HEK293 (cell line): ENCODE measurements around the gene SYNGR1.

Experiments used
- CTCF ChIA-PET: fragments of 350-600 bp; formaldehyde crosslinking; extraction: SDS; loops from one replicate; lab custom pipeline; 2021; ENCODE audit warnings: antibody characterized with exemption; lab: Yijun Ruan, JAX
- POLR2A ChIA-PET: fragments of 300-600 bp; formaldehyde crosslinking; extraction: SDS; loops from one replicate; lab custom pipeline; 2020; ENCODE audit warnings: antibody characterized with exemption, inconsistent platforms; lab: Yijun Ruan, JAX
- H3K27ac ChIP-seq: fragments of 200-500 bp; sonication (Bioruptor generic); 2 replicates; pipeline ENCODE4 v1.5.1; 2014; ENCODE audit warnings: low read depth, low read length, control low read depth, inconsistent platforms; ENCODE audit errors: extremely low read depth
- H3K36me3 ChIP-seq, 2 experiments: fragments of 200-500 bp in 1 of 2; sonication (Bioruptor generic) in 1 of 2; 1 replicate in 1 of 2; 2 replicates in 1 of 2; pipeline ENCODE4 v1.5.1; 2014 to 2017; ENCODE audit warnings: inconsistent platforms in 2 of 2, low read length in 2 of 2; ENCODE audit not compliant: control insufficient read depth in 2 of 2, insufficient read depth in 1 of 2
- H3K4me1 ChIP-seq: fragments of 200-500 bp; sonication (Bioruptor generic); 2 replicates; pipeline ENCODE4 v1.5.1; 2014; ENCODE audit warnings: mild to moderate bottlenecking, low read length, inconsistent platforms; ENCODE audit not compliant: control insufficient read depth, insufficient read depth
- H3K4me3 ChIP-seq: 2 replicates; pipeline ENCODE4 v1.5.1; 2011; ENCODE audit warnings: low read depth, mild to moderate bottlenecking, control low read depth, low read length, moderate library complexity
- H3K9me3 ChIP-seq: fragments of 200-500 bp; sonication (Bioruptor generic); 2 replicates; pipeline ENCODE4 v1.5.1; 2014; ENCODE audit warnings: low read depth, low read length, inconsistent platforms; ENCODE audit not compliant: control insufficient read depth, insufficient read depth
- BCL11B ChIP-seq: fragments of 450-650 bp; formaldehyde crosslinking; IDR thresholded peaks from 2 replicates; pipeline ENCODE4 v1.5.1; 2016; ENCODE audit warnings: low read depth, missing biosample characterization, missing genetic modification characterization
- HIC1 ChIP-seq: fragments of 450-650 bp; formaldehyde crosslinking; IDR thresholded peaks from 2 replicates; pipeline ENCODE4 v1.5.1; 2016; ENCODE audit warnings: missing biosample characterization, missing genetic modification characterization
- MEIS1 ChIP-seq: sonication (generic); formaldehyde crosslinking; IDR thresholded peaks from 2 replicates; pipeline ENCODE4 v1.8.1; 2022; ENCODE audit warnings: missing genetic modification reagents, mild to moderate bottlenecking, borderline replicate concordance
- PBX3 ChIP-seq: sonication (generic); formaldehyde crosslinking; IDR thresholded peaks from 2 replicates; pipeline ENCODE4 v1.8.1; 2022; ENCODE audit warnings: mild to moderate bottlenecking, moderate library complexity, missing genetic modification reagents
- SP7 ChIP-seq: fragments of 450-650 bp; formaldehyde crosslinking; IDR thresholded peaks from 2 replicates; pipeline ENCODE4 v1.5.1; 2016; ENCODE audit warnings: missing biosample characterization, missing genetic modification characterization
- ZBTB1 ChIP-seq: fragments of 450-650 bp; formaldehyde crosslinking; IDR thresholded peaks from 2 replicates; pipeline ENCODE4 v1.5.1; 2016; ENCODE audit warnings: missing biosample characterization, missing genetic modification characterization
- ZBTB6 ChIP-seq: fragments of 450-650 bp; formaldehyde crosslinking; IDR thresholded peaks from 2 replicates; pipeline ENCODE4 v1.5.1; 2017; ENCODE audit warnings: missing biosample characterization, missing genetic modification characterization
- ZFHX2 ChIP-seq: fragments of 450-650 bp; formaldehyde crosslinking; conservative IDR thresholded peaks from 2 replicates; pipeline ENCODE4 v1.5.1; 2016; ENCODE audit warnings: missing biosample characterization, missing genetic modification characterization
- ZFP69B ChIP-seq: fragments of 450-650 bp; formaldehyde crosslinking; IDR thresholded peaks from 2 replicates; pipeline ENCODE4 v1.5.1; 2016; ENCODE audit warnings: missing biosample characterization, missing genetic modification characterization
- ZNF146 ChIP-seq: fragments of 450-650 bp; formaldehyde crosslinking; IDR thresholded peaks from 2 replicates; pipeline ENCODE4 v1.5.1; 2016; ENCODE audit warnings: missing biosample characterization, missing genetic modification characterization
- ZNF16 ChIP-seq: fragments of 450-650 bp; formaldehyde crosslinking; IDR thresholded peaks from 2 replicates; pipeline ENCODE4 v1.5.1; 2016; ENCODE audit warnings: low read depth, missing biosample characterization, missing genetic modification characterization
- ZNF211 ChIP-seq: fragments of 450-650 bp; formaldehyde crosslinking; IDR thresholded peaks from 2 replicates; pipeline ENCODE4 v1.5.1; 2016; ENCODE audit warnings: low read depth, missing biosample characterization, missing genetic modification characterization
- ZNF266 ChIP-seq: fragments of 450-650 bp; formaldehyde crosslinking; IDR thresholded peaks from 2 replicates; pipeline ENCODE4 v1.5.1; 2016; ENCODE audit warnings: missing biosample characterization, missing genetic modification characterization, low read depth
- ZNF426 ChIP-seq: fragments of 450-650 bp; formaldehyde crosslinking; IDR thresholded peaks from 2 replicates; pipeline ENCODE4 v1.5.1; 2017; ENCODE audit warnings: missing biosample characterization, missing genetic modification characterization, mild to moderate bottlenecking, inconsistent platforms, moderate library complexity
- ZNF488 ChIP-seq: fragments of 450-650 bp; formaldehyde crosslinking; IDR thresholded peaks from 2 replicates; pipeline ENCODE4 v1.5.1; 2016; ENCODE audit warnings: missing biosample characterization, missing genetic modification characterization
- ZNF510 ChIP-seq: fragments of 450-650 bp; formaldehyde crosslinking; IDR thresholded peaks from 2 replicates; pipeline ENCODE4 v1.5.1; 2018; ENCODE audit warnings: mild to moderate bottlenecking, missing genetic modification characterization, missing biosample characterization; ENCODE audit not compliant: insufficient replicate concordance
- ZNF513 ChIP-seq: fragments of 450-650 bp; IDR thresholded peaks from 2 replicates; pipeline ENCODE4 v1.5.1; 2018; ENCODE audit warnings: missing biosample characterization, missing genetic modification characterization
- ZNF585B ChIP-seq: fragments of 450-650 bp; formaldehyde crosslinking; IDR thresholded peaks from 2 replicates; pipeline ENCODE4 v1.5.1; 2016; ENCODE audit warnings: missing biosample characterization, missing genetic modification characterization
- ZNF677 ChIP-seq: fragments of 450-650 bp; IDR thresholded peaks from 2 replicates; pipeline ENCODE4 v1.5.0; 2018; ENCODE audit warnings: missing biosample characterization, mild to moderate bottlenecking, missing genetic modification characterization, moderate library complexity
- ZNF777 ChIP-seq: fragments of 450-650 bp; formaldehyde crosslinking; IDR thresholded peaks from 2 replicates; pipeline ENCODE4 v1.5.1; 2017; ENCODE audit warnings: missing biosample characterization, missing genetic modification characterization, borderline replicate concordance
- ZNF843 ChIP-seq: fragments of 450-650 bp; formaldehyde crosslinking; IDR thresholded peaks from 2 replicates; pipeline ENCODE4 v1.5.1; 2016; ENCODE audit warnings: missing biosample characterization, missing genetic modification characterization
- ZSCAN30 ChIP-seq: fragments of 450-650 bp; IDR thresholded peaks from 2 replicates; pipeline ENCODE4 v1.5.1; 2018; ENCODE audit warnings: missing biosample characterization, mild to moderate bottlenecking, missing genetic modification characterization, moderate library complexity

SYNGR1 gene

GRCh38 chr22:39318507-39319283 lies 31.1 kb upstream of the SYNGR1 start:
- POLR2A ChIA-PET: interaction anchor here (0.7 to 7.3 kb wide), 51 partner anchors 8 to 725 kb away, joined by 3 to 119 read pairs (median 6); partner anchors contain the start of genes ATF4, CBX7, MIEF1 and PDGFB
- Histone ChIP-seq H3K4me1 (0 out of 2 replicates have a peak, but pooled peaks cover 4% of the 10 kb centered on the region), H3K4me3 (peak overlapping the region; percentile 73), H3K9me3 (no peaks in the 10 kb centered on the region), H3K36me3 (peaks cover 25 to 54% of the 10 kb centered on the region in 2 experiments), H3K27ac (peak overlapping the region; percentile 99)
- no peak for TF ChIP-seq ZFHX2
- 0 out of 2 replicates have a peak, but pooled peaks have one; percentile 2 for TF ChIP-seq ZNF513
- 0 out of 2 replicates have a peak, but pooled peaks have one; percentile 0 for TF ChIP-seq ZBTB6 (tag by site-specific recombination)
- CTCF ChIA-PET: interaction anchor here (0.6 to 7.9 kb wide), 17 partner anchors 8 to 1248 kb away, joined by 3 to 98 read pairs (median 4); no protein-coding TSS in a partner anchor

GRCh38 chr22:39319284-39320022 lies 30.3 kb upstream of the SYNGR1 start, which contains the start of gene RPL3:
Gene RPL3 (minus strand): TSS chr22:39319623. CDS start chr22:39319597, 26 bp downstream.
- Histone ChIP-seq H3K4me3 (peak within 1 kb of the TSS; percentile 73), H3K27ac (peak within 1 kb of the TSS; percentile 99), H3K4me1 (0 out of 2 replicates have a peak, but pooled peaks cover 4% of the 10 kb centered on the region), H3K9me3 (no peaks in the 10 kb centered on the region), H3K36me3 (peaks cover 23 to 47% of the 10 kb centered on the region in 2 experiments)
- POLR2A ChIA-PET: interaction anchor here (0.6 to 7.3 kb wide), 72 partner anchors 9 to 725 kb away, joined by 3 to 119 read pairs (median 6); partner anchors contain the start of genes ATF4, CBX7, MIEF1 and PDGFB
- CTCF ChIA-PET: interaction anchor here (0.6 to 7.9 kb wide), 13 partner anchors 8 to 699 kb away, joined by 3 to 98 read pairs (median 3); no protein-coding TSS in a partner anchor
- TF ChIP-seq ZNF488 (tag by site-specific recombination) (no peak), MEIS1 (CRISPR knock-in tag) (no peak), ZNF677 (no peak), ZNF426 (tag by site-specific recombination) (no peak), ZNF585B (tag by site-specific recombination) (no peak), ZNF146 (tag by site-specific recombination) (no peak), BCL11B (tag by site-specific recombination) (peak; percentile 33; the same call in 1 of the 2 replicates), ZSCAN30 (peak; percentile 85), HIC1 (tag by site-specific recombination) (no peak), ZNF211 (tag by site-specific recombination) (no peak), ZNF843 (tag by site-specific recombination) (0 out of 2 replicates have a peak, but pooled peaks have one; percentile 31), PBX3 (CRISPR knock-in tag) (0 out of 2 replicates have a peak, but pooled peaks have one; percentile 24), ZNF266 (tag by site-specific recombination) (no peak; the same call in 1 of the 2 replicates), SP7 (tag by site-specific recombination) (peak; percentile 89), ZBTB1 (tag by site-specific recombination) (0 out of 2 replicates have a peak, but pooled peaks have one; percentile 48), ZNF510 (tag by site-specific recombination) (no peak), ZNF16 (tag by site-specific recombination) (no peak), ZNF777 (tag by site-specific recombination) (peak; percentile 55; the same call in 1 of the 2 replicates), ZFP69B (tag by site-specific recombination) (no peak; the same call in 1 of the 2 replicates)
